GF-D8 (cell line): ENCODE measurements around the gene CNDP1.

Source experiments
- DNase-seq: peaks from one replicate; lab custom pipeline; 2025; lab: John Stamatoyannopoulos, UW

Gene CNDP1

GRCh38 chr18:74587441-74587840 is 53.1 kb downstream of the CNDP1 start:
- DNase-seq = no peak

GRCh38 chr18:74589021-74589420 is 54.7 kb downstream of the CNDP1 start:
- peak; percentile 54 for DNase-seq

GRCh38 chr18:74589811-74590210 is 55.5 kb downstream of the CNDP1 start:
- peak; percentile 41 for DNase-seq

GRCh38 chr18:74590671-74591070 is 56.4 kb downstream of the CNDP1 start:
- DNase-seq = no peak

- DNase-seq = no peak
Measured at GRCh38 chr18:74595431-74595830, 61.1 kb downstream of the CNDP1 start.

GRCh38 chr18:74597034-74597661 is 62.8 kb downstream of the CNDP1 start:
- DNase-seq = peak; percentile 79

GRCh38 chr18:74597662-74598349 is 63.5 kb downstream of the CNDP1 start, which contains the start of gene ZNF407:
Gene ZNF407 (plus strand): TSS chr18:74597870. CDS start chr18:74631020, 33,150 bp downstream.
- peak; percentile 85 for DNase-seq

- DNase-seq = peak; percentile 39
Measured at GRCh38 chr18:74598350-74599001, 64.2 kb downstream of the CNDP1 start.

- DNase-seq = no peak
Measured at GRCh38 chr18:74604361-74604760, 70.1 kb downstream of the CNDP1 start.

GRCh38 chr18:74604774-74605173 is 70.5 kb downstream of the CNDP1 start:
- no peak for DNase-seq

GRCh38 chr18:74608681-74609080 is 74.4 kb downstream of the CNDP1 start:
- no peak for DNase-seq

GRCh38 chr18:74609535-74609934 is 75.2 kb downstream of the CNDP1 start:
- DNase-seq = no peak

GRCh38 chr18:74610051-74610615 is 75.8 kb downstream of the CNDP1 start:
- DNase-seq = no peak

- no peak for DNase-seq
Measured at GRCh38 chr18:74610860-74611259, 76.6 kb downstream of the CNDP1 start.

- DNase-seq = no peak
Measured at GRCh38 chr18:74611765-74612164, 77.5 kb downstream of the CNDP1 start.

GRCh38 chr18:74613381-74613780 is 79.1 kb downstream of the CNDP1 start:
- no peak for DNase-seq

GRCh38 chr18:74616494-74616893 is 82.2 kb downstream of the CNDP1 start:
- DNase-seq = no peak

GRCh38 chr18:74617486-74617885 is 83.2 kb downstream of the CNDP1 start:
- no peak for DNase-seq

GRCh38 chr18:74622072-74622471 is 87.8 kb downstream of the CNDP1 start:
- DNase-seq = no peak

GRCh38 chr18:74623047-74623816 is 88.9 kb downstream of the CNDP1 start:
- no peak for DNase-seq

- no peak for DNase-seq
Measured at GRCh38 chr18:74624466-74624865, 90.2 kb downstream of the CNDP1 start.

- no peak for DNase-seq
Measured at GRCh38 chr18:74625157-74625556, 90.9 kb downstream of the CNDP1 start.
